H1 (cell line): ENCODE results near the gene MRRF. TPM values are rescaled to one million over a fixed set of nuclear protein-coding genes. Genes with fewer than 3 reads are reported as not detected.

Experiments
- CTCF ChIA-PET: fragments of 300-600 bp; sonication (Branson Sonifier 250); formaldehyde crosslinking; loops from one replicate; lab custom pipeline; 2021; ENCODE audit not compliant: partially characterized antibody; lab: Charles Lee
- POLR2A ChIA-PET: fragments of 300-600 bp; sonication (Branson Sonifier 250); formaldehyde crosslinking; loops from one replicate; lab custom pipeline; 2021; ENCODE audit warnings: inconsistent platforms; ENCODE audit not compliant: partially characterized antibody; lab: Charles Lee
- DNase-seq, 2 experiments: peaks; one replicate each; pipeline versions ENCODE4 v3.0.0 to v3.0.0-alpha.2; 2010 to 2022; ENCODE audit warnings: low spot score in 2 of 2, low read depth in 1 of 2, mixed read lengths in 1 of 2
- FAIRE-seq: peaks from 2 replicates; lab custom pipeline; 2011; peaks lifted over from hg19 to GRCh38; lab: Jason Lieb, UNC
- H2AFZ ChIP-seq: 2 replicates; pipeline ENCODE4 v1.8.1; 2012; ENCODE audit warnings: low read length, inconsistent platforms
- H2AK5ac ChIP-seq: 2 replicates; pipeline ENCODE4 v1.6.1; 2013; ENCODE audit warnings: low read depth, low read length
- H2BK120ac ChIP-seq: replicated peaks from 2 replicates; pipeline ENCODE3; 2013; ENCODE audit warnings: low read depth, low read length, inconsistent platforms
- H2BK12ac ChIP-seq: 2 replicates; pipeline ENCODE4 v1.6.1; 2013; ENCODE audit warnings: low read depth, low read length
- H2BK15ac ChIP-seq: 2 replicates; pipeline ENCODE4 v1.6.1; 2013; ENCODE audit warnings: low read length
- H2BK20ac ChIP-seq: 2 replicates; pipeline ENCODE4 v1.6.1; 2013; ENCODE audit warnings: low read length
- H2BK5ac ChIP-seq: 2 replicates; pipeline ENCODE4 v1.6.1; 2013; ENCODE audit warnings: low read depth, low read length
- H3K14ac ChIP-seq: 2 replicates; pipeline ENCODE4 v1.6.1; 2013; ENCODE audit warnings: inconsistent platforms; ENCODE audit not compliant: insufficient read length
- H3K18ac ChIP-seq: 2 replicates; pipeline ENCODE4 v1.6.1; 2013; ENCODE audit warnings: low read length; ENCODE audit errors: extremely low read depth
- H3K23ac ChIP-seq: 2 replicates; pipeline ENCODE4 v1.6.1; 2013; ENCODE audit warnings: inconsistent platforms; ENCODE audit not compliant: insufficient read length
- H3K23me2 ChIP-seq: 2 replicates; pipeline ENCODE4 v1.6.1; 2013; ENCODE audit warnings: low read depth, low read length
- H3K27ac ChIP-seq: 2 replicates; pipeline ENCODE4 v1.6.1; 2011; ENCODE audit warnings: low read depth, low read length, inconsistent platforms
- H3K27me3 ChIP-seq, 4 experiments: replicated peaks in 1 of 4; 1 replicate in 1 of 4; 2 replicates in 3 of 4; pipeline versions ENCODE4 v1.6.1 to v1.8.1; 2011 to 2013; ENCODE audit warnings: low read length in 3 of 4, mild to moderate bottlenecking in 3 of 4, inconsistent platforms in 2 of 4, mixed read lengths in 2 of 4, moderate library complexity in 1 of 4; ENCODE audit not compliant: control insufficient read depth in 3 of 4, insufficient read depth in 3 of 4; ENCODE audit errors: extremely low read depth in 1 of 4
- H3K36me3 ChIP-seq, 4 experiments: 2 replicates each; pipeline versions ENCODE4 v1.6.1 to v1.8.1; 2011 to 2013; ENCODE audit warnings: mild to moderate bottlenecking in 4 of 4, low read length in 3 of 4, moderate library complexity in 2 of 4, control low read depth in 1 of 4, inconsistent platforms in 1 of 4; ENCODE audit not compliant: insufficient read depth in 4 of 4, control insufficient read depth in 2 of 4
- H3K4ac ChIP-seq: replicated peaks from 2 replicates; pipeline ENCODE3; 2013; ENCODE audit warnings: low read length, low read depth, mixed read lengths, inconsistent platforms; ENCODE audit not compliant: insufficient read length
- H3K4me1 ChIP-seq, 4 experiments: replicated peaks in 1 of 4; 1 replicate in 1 of 4; 2 replicates in 3 of 4; pipeline versions ENCODE4 v1.6.1 to v1.8.1; 2011 to 2013; ENCODE audit warnings: low read length in 3 of 4, inconsistent platforms in 2 of 4, mixed read lengths in 1 of 4; ENCODE audit not compliant: insufficient read depth in 4 of 4, control insufficient read depth in 3 of 4
- H3K4me2 ChIP-seq, 2 experiments: 2 replicates each; pipeline versions ENCODE4 v1.6.1 to v1.8.1; 2011 to 2013; ENCODE audit warnings: low read depth in 2 of 2, low read length in 2 of 2, control low read depth in 1 of 2, inconsistent platforms in 1 of 2, mild to moderate bottlenecking in 1 of 2; ENCODE audit not compliant: insufficient read depth in 1 of 2
- H3K4me3 ChIP-seq, 4 experiments: fragments of 200-600, 300-600 bp in 1 of 4; sonication (generic), shearing (Covaris generic), sonication (Bioruptor Twin) in 1 of 4; 2 replicates each; pipeline versions ENCODE4 v1.5.1 to v1.8.1; 2011 to 2016; ENCODE audit warnings: low read length in 4 of 4, low read depth in 3 of 4, control low read depth in 2 of 4, inconsistent platforms in 2 of 4, mild to moderate bottlenecking in 2 of 4, mixed read lengths in 1 of 4, moderate library complexity in 1 of 4; ENCODE audit not compliant: insufficient read depth in 2 of 4; ENCODE audit errors: extremely low read depth in 1 of 4
- H3K56ac ChIP-seq: replicated peaks from 2 replicates; pipeline ENCODE3; 2013; ENCODE audit warnings: low read depth, mild to moderate bottlenecking, mixed read lengths, low read length, inconsistent platforms; ENCODE audit not compliant: insufficient read length
- H3K79me1 ChIP-seq: 2 replicates; pipeline ENCODE4 v1.6.1; 2013; ENCODE audit warnings: low read depth, low read length, control low read depth
- H3K79me2 ChIP-seq, 2 experiments: 2 replicates each; pipeline versions ENCODE4 v1.6.1 to v1.8.1; 2012 to 2013; ENCODE audit warnings: low read length in 2 of 2, mild to moderate bottlenecking in 2 of 2, inconsistent platforms in 1 of 2; ENCODE audit not compliant: insufficient read depth in 2 of 2, control insufficient read depth in 1 of 2
- H3K9ac ChIP-seq, 4 experiments: replicated peaks in 1 of 4; 1 replicate in 1 of 4; 2 replicates in 3 of 4; pipeline versions ENCODE4 v1.6.1 to v1.8.1; 2011 to 2013; ENCODE audit warnings: low read depth in 3 of 4, low read length in 3 of 4, control low read depth in 2 of 4, mild to moderate bottlenecking in 2 of 4, moderate library complexity in 2 of 4, inconsistent platforms in 1 of 4; ENCODE audit errors: extremely low read depth in 1 of 4
- H3K9me3 ChIP-seq, 2 experiments: 2 replicates each; pipeline versions ENCODE4 v1.6.1 to v1.8.1; 2012 to 2013; ENCODE audit warnings: mild to moderate bottlenecking in 2 of 2, moderate library complexity in 2 of 2, control low read depth in 1 of 2, inconsistent platforms in 1 of 2, low read depth in 1 of 2, low read length in 1 of 2, mixed read lengths in 1 of 2; ENCODE audit not compliant: insufficient read depth in 2 of 2
- H4K20me1 ChIP-seq, 2 experiments: replicated peaks in 1 of 2; 2 replicates each; pipeline versions ENCODE3 to v1.8.1; 2011 to 2013; ENCODE audit warnings: inconsistent platforms in 2 of 2, low read length in 2 of 2, mild to moderate bottlenecking in 1 of 2; ENCODE audit not compliant: insufficient read depth in 2 of 2, control insufficient read depth in 1 of 2
- H4K5ac ChIP-seq: 2 replicates; pipeline ENCODE4 v1.6.1; 2013; ENCODE audit warnings: low read length, low read depth, mixed read lengths, inconsistent platforms; ENCODE audit not compliant: insufficient read length
- H4K8ac ChIP-seq: 2 replicates; pipeline ENCODE4 v1.8.0; 2013; ENCODE audit warnings: mild to moderate bottlenecking, moderate library complexity, low read length, inconsistent platforms; ENCODE audit not compliant: insufficient read depth; ENCODE audit errors: extremely low read depth
- H4K91ac ChIP-seq: replicated peaks from 2 replicates; pipeline ENCODE3; 2013; ENCODE audit warnings: low read length, mixed read lengths, inconsistent platforms; ENCODE audit not compliant: insufficient read length
- ASH2L ChIP-seq: fragments of 200-600, 300-600 bp; sonication (generic); IDR thresholded peaks from one replicate; pipeline ENCODE4 v1.7.1; 2017; ENCODE audit warnings: low read length
- BACH1 ChIP-seq: IDR thresholded peaks from 2 replicates; pipeline ENCODE4 v1.6.1; 2012; ENCODE audit warnings: low read length, improper control_type of control experiment
- CHD2 ChIP-seq: IDR thresholded peaks from 2 replicates; pipeline ENCODE4 v1.6.1; 2012; ENCODE audit warnings: low read length, improper control_type of control experiment
- NRF1 ChIP-seq: IDR thresholded peaks from 2 replicates; pipeline ENCODE4 v1.6.1; 2011; ENCODE audit warnings: mild to moderate bottlenecking, low read depth, low read length, improper control_type of control experiment
- RFX5 ChIP-seq: IDR thresholded peaks from 2 replicates; pipeline ENCODE4 v1.6.1; 2011; ENCODE audit warnings: low read depth, low read length, improper control_type of control experiment, borderline replicate concordance
- SIN3A ChIP-seq, 2 experiments: IDR thresholded peaks in 1 of 2; conservative IDR thresholded peaks in 1 of 2; 2 replicates each; pipeline ENCODE4 v1.6.1; 2011 to 2012; ENCODE audit warnings: low read length in 2 of 2, improper control_type of control experiment in 1 of 2, low read depth in 1 of 2, mild to moderate bottlenecking in 1 of 2
- SP2 ChIP-seq: IDR thresholded peaks from 2 replicates; pipeline ENCODE4 v1.6.1; 2012; ENCODE audit warnings: mild to moderate bottlenecking, low read length, inconsistent platforms
- SP4 ChIP-seq: IDR thresholded peaks from 2 replicates; pipeline ENCODE4 v1.6.1; 2012; ENCODE audit warnings: low read length, inconsistent platforms
- SUZ12 ChIP-seq: fragments of 200-600 bp; sonication (generic); IDR thresholded peaks from 2 replicates; pipeline ENCODE4 v1.6.1; 2012; ENCODE audit warnings: mild to moderate bottlenecking, inconsistent platforms, low read length, moderate library complexity, mixed read lengths
- TEAD4 ChIP-seq: IDR thresholded peaks from 2 replicates; pipeline ENCODE4 v1.6.1; 2012; ENCODE audit warnings: low read depth, low read length, inconsistent platforms, mixed read lengths
- WGBS, 2 experiments: shearing (Covaris generic) in 1 of 2; methylation state at CpG; one replicate each; pipeline versions ENCODE4 v1.1.6 to v1.1.7; 2013 to 2015; ENCODE audit warnings: low lambda C conversion rate in 2 of 2, mixed read lengths in 2 of 2, inconsistent platforms in 1 of 2, low coverage in 1 of 2, missing lambda C conversion rate in 1 of 2; ENCODE audit not compliant: insufficient replicate concordance in 2 of 2, insufficient coverage in 1 of 2, insufficient read length in 1 of 2; ENCODE audit errors: extremely low coverage in 1 of 2, missing lambda C conversion rate in 1 of 2; 5-methylcytosine and 5-hydroxymethylcytosine counted together
- polyA plus RNA-seq, 7 experiments: library from polyadenylated mRNA; depleted of rRNA in 3 of 7; stranded (reverse) in 5 of 7; unstranded in 2 of 7; fragments of >200 nt in 5 of 7; fragments of 200-250 nt in 2 of 7; gene quantifications; 1 replicate in 5 of 7; 2 replicates in 1 of 7; 4 replicates in 1 of 7; pipeline versions ENCODE4 v1.2.1 to v1.2.3, GENCODE V29; 2011 to 2013; ENCODE audit warnings: missing spikeins in 2 of 7, mixed read lengths in 2 of 7
- total RNA-seq: library from RNA; stranded (reverse); fragmentation: NEBNext Ultra II Directional; extraction: Animal tissue kit (Norgen Biotek cat#: 25700); gene quantifications from 2 replicates; pipeline ENCODE4 v1.2.1, GENCODE V29; 2021
- TF ChIP-seq, protein P1 (sequence below): IDR thresholded peaks from 2 replicates; pipeline ENCODE4 v1.6.1; 2012; ENCODE audit warnings: inconsistent platforms
- TF ChIP-seq, protein P2 (sequence below): IDR thresholded peaks from 2 replicates; pipeline ENCODE4 v1.6.1; 2011; ENCODE audit warnings: low read depth, mild to moderate bottlenecking, low read length; ENCODE audit not compliant: insufficient read depth

Gene MRRF
- total and polyA plus RNA-seq, 2 of the 8 experiments (the other 6 are each of a cell fraction or from before 2014, with no cell fraction given): 29.4 to 47.8 TPM

DNA sequence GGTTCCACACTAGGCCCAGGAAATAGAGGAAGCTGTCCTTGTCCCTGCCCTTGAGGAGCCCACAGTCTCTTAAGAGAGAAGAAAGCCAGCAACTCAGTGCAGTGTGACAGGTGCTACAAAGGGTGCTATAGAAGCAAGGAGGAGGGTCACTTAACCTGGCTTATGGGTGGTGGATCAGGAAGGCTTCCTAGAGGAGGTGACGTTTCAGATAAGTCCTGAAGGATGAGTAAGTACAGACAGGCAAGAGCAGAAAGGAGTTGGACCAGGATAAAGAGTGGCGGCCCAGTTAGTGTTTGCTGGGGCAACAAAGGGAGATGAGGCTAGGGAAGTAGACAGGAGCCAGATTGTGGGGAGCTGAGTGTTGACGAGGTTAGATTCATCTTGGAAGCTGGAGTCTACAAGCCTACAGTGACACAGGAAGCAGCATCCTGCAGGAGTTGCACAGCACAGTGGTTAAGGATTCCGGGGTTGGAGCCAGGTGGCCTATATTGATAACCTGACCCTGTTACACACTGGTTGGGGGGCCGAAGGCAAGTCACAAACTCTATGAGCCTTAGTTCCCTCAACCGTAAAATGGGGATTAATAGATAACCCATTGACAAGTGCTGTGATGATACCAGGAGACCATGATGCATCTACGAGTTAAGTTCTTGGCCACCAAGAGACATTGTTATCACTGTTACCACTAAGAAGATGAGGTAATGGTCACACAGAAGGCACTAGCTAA lies 30.5 kb upstream of the MRRF start:
- no peak for FAIRE-seq
- peaks cover 13 to 32% (median 23%) of the 10 kb centered on the region in 4 experiments for H3K27me3 ChIP-seq
- no peak overlapping the region for H2BK20ac ChIP-seq

More for the DNA sequence above, 30.5 kb upstream of the MRRF start:
- no peaks in the 10 kb centered on the region for H3K9me3 ChIP-seq
- no peak overlapping the region for H3K4ac ChIP-seq
- H3K23me2 ChIP-seq: no peaks in the 10 kb centered on the region
- ChIA-PET POLR2A (no interaction called here), CTCF (interaction anchor here (0.8 to 1.8 kb wide), 6 partner anchors 11 to 129 kb away, joined by 3 to 5 read pairs (median 3); no protein-coding TSS in a partner anchor)
- H2AK5ac ChIP-seq: no peak overlapping the region
- no peak overlapping the region for H3K14ac ChIP-seq
- no peak overlapping the region for H4K91ac ChIP-seq
- no peak overlapping the region for H2BK12ac ChIP-seq
- no peak overlapping the region for H2BK15ac ChIP-seq
- DNase-seq: no peak
- 85% methylated on average over 7 of the region's 7 CpGs; no CpG with 5 or more reads in 1 of the 2 experiments for WGBS, 2 experiments
- no peak overlapping the region for H3K9ac ChIP-seq
- TF ChIP-seq TEAD4 (no peak), NRF1 (no peak), CHD2 (no peak), RFX5 (no peak), SIN3A (conservative IDR thresholded peaks at IDR 0.05 in 1 of 2, IDR thresholded peaks at IDR 0.05 in 1 of 2; ENCODE audit: low read depth in 1 of 2, low read length in 2 of 2) (no peak), ASH2L (no peak), SUZ12 (no peak), SP2 (no peak), SP4 (no peak), BACH1 (no peak)
- TF ChIP-seq, protein P1, sequence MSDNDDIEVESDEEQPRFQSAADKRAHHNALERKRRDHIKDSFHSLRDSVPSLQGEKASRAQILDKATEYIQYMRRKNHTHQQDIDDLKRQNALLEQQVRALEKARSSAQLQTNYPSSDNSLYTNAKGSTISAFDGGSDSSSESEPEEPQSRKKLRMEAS: no peak
- TF ChIP-seq, protein P2, sequence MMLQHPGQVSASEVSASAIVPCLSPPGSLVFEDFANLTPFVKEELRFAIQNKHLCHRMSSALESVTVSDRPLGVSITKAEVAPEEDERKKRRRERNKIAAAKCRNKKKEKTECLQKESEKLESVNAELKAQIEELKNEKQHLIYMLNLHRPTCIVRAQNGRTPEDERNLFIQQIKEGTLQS: no peak
- H2AFZ ChIP-seq: no peak overlapping the region
- no peaks in the 10 kb centered on the region for H3K79me1 ChIP-seq
- H2BK120ac ChIP-seq: no peak overlapping the region
- no peaks in the 10 kb centered on the region for H3K79me2 ChIP-seq
- no peak overlapping the region for H2BK5ac ChIP-seq
- no peak overlapping the region for H3K23ac ChIP-seq
- H3K56ac ChIP-seq: no peak overlapping the region
- no peaks in the 10 kb centered on the region for H3K36me3 ChIP-seq
- no peak overlapping the region for H3K4me2 ChIP-seq
- no peak overlapping the region for H4K8ac ChIP-seq
- no peak overlapping the region for H4K5ac ChIP-seq
- no peak overlapping the region for H3K4me3 ChIP-seq
- H3K27ac ChIP-seq: no peak overlapping the region
- H3K4me1 ChIP-seq: peaks cover 0 to 2% (median 0%) of the 10 kb centered on the region in 4 experiments; a peak in 1 of 7 replicates
- no peak overlapping the region for H3K18ac ChIP-seq
- peaks cover 0 to 6% of the 10 kb centered on the region in 2 experiments for H4K20me1 ChIP-seq
